Suprapubic skin (tissue), 4 donors: Measurements from ENCODE around the gene CYP4F12.

Experiments
- CTCF ChIP-seq, 2 donors: fragments of 200-600 bp in 1 of 2; fragments of 450-650 bp in 1 of 2; sonication (generic) in 1 of 2; IDR thresholded peaks; one replicate each; pipeline ENCODE4 v1.5.1; 2016 to 2019; ENCODE audit warnings: antibody characterized with exemption in 2 of 2, mild to moderate bottlenecking in 1 of 2, moderate library complexity in 1 of 2
- EP300 ChIP-seq: sonication (generic); formaldehyde crosslinking; IDR thresholded peaks from one replicate; pipeline ENCODE4 v1.6.1; 2017; ENCODE audit warnings: antibody characterized with exemption
- POLR2AphosphoS5 ChIP-seq, 3 donors: sonication (generic); formaldehyde crosslinking; IDR thresholded peaks; one replicate each; pipeline ENCODE4 v1.6.1; 2017; ENCODE audit warnings: antibody characterized with exemption in 3 of 3

- TF ChIP-seq CTCF (IDR thresholded peaks at IDR 0.05) (no peak), EP300 (no peak), POLR2AphosphoS5 (IDR thresholded peaks at IDR 0.05) (no peak)
Observed at GRCh38 chr19:15740785-15741184, 67.9 kb downstream of the CYP4F12 start.
